ENCODE results near the gene CHI3L1.

GRCh38 chr1:203175237-203175826, 11.2 kb downstream of the CHI3L1 start, which contains the start of gene MYBPH:
- TF ChIP-seq CTCF (IDR thresholded peaks at IDR 0.05): no peak
- TF ChIP-seq ZFX (IDR thresholded peaks at IDR 0.05; ENCODE audit: borderline replicate concordance): no peak
